ENCODE data around the gene CNPY1. TPM values are rescaled to one million over a fixed set of nuclear protein-coding genes. Genes with fewer than 3 reads are reported as not detected.

Gene CNPY1
- total and polyA plus RNA-seq, 9 of the 15 experiments (the other 6 are each of a cell fraction or from before 2014, with no cell fraction given) = not detected

DNA sequence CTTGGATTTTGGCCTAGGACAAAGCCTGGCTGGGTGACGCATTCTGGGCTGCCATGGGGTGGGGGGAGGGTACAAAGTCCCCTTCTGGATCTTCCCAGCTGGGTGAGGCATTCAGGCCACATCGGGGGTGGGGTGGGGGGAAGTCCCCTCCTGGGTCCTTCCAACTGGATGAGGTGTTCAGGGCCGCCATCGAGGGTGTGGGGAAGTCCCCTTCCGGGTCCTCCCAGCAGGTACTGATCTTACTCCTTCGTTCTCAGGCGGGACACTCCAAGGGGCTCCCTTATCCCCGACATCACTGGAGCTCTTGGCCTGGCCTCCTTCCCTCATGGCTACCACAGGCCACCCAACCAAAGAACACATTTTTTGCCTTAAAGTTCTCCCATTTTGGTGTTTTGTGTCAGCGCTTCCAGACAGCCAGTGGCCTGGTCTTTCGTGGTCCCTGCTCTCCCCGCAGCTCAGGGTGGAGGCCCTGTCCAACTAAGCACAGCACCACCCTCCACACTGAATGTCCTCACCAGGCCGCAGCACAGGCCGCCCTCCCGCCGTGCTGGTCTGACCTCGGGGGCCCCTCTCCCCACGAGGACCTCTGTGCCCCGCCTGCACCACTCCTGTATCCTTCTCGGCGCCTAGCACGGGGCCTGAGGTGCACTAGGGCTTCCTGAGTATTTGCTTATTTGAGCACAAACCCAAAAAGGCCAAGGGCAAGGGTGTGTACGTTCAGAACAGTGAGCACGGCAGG is 49.9 kb downstream of the CNPY1 start:
- H4K20me1 ChIP-seq (replicated peaks; ENCODE audit: control insufficient read depth, insufficient read depth, low read length) = peaks cover 9% of the 10 kb centered on the region; the same call in 1 of the 2 replicates
- TF ChIP-seq, protein P1, sequence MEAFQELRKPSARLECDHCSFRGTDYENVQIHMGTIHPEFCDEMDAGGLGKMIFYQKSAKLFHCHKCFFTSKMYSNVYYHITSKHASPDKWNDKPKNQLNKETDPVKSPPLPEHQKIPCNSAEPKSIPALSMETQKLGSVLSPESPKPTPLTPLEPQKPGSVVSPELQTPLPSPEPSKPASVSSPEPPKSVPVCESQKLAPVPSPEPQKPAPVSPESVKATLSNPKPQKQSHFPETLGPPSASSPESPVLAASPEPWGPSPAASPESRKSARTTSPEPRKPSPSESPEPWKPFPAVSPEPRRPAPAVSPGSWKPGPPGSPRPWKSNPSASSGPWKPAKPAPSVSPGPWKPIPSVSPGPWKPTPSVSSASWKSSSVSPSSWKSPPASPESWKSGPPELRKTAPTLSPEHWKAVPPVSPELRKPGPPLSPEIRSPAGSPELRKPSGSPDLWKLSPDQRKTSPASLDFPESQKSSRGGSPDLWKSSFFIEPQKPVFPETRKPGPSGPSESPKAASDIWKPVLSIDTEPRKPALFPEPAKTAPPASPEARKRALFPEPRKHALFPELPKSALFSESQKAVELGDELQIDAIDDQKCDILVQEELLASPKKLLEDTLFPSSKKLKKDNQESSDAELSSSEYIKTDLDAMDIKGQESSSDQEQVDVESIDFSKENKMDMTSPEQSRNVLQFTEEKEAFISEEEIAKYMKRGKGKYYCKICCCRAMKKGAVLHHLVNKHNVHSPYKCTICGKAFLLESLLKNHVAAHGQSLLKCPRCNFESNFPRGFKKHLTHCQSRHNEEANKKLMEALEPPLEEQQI (IDR thresholded peaks at IDR 0.05) = no peak
- TF ChIP-seq ESRRA (IDR thresholded peaks at IDR 0.05; ENCODE audit: borderline replicate concordance, low read depth) = no peak
- no peak for TF ChIP-seq CBX5 (IDR thresholded peaks at IDR 0.05; ENCODE audit: borderline replicate concordance, low read depth)
- TF ChIP-seq TEAD1 (CRISPR knock-in tag; IDR thresholded peaks at IDR 0.05) = no peak
- no peak for TF ChIP-seq ZC3H4 (CRISPR knock-in tag; IDR thresholded peaks at IDR 0.05; ENCODE audit: borderline replicate concordance)
- TF ChIP-seq CBFB (CRISPR knock-in tag; IDR thresholded peaks at IDR 0.05) = no peak
- TF ChIP-seq ZNF197 (CRISPR knock-in tag; IDR thresholded peaks at IDR 0.05; ENCODE audit: low read depth) = no peak
- no peak for TF ChIP-seq EP400 (IDR thresholded peaks at IDR 0.05)
- no peak for TF ChIP-seq U2AF2 (optimal IDR thresholded peaks at IDR 0.05; ENCODE audit: low read depth, low read length)
- TF ChIP-seq, protein P2, sequence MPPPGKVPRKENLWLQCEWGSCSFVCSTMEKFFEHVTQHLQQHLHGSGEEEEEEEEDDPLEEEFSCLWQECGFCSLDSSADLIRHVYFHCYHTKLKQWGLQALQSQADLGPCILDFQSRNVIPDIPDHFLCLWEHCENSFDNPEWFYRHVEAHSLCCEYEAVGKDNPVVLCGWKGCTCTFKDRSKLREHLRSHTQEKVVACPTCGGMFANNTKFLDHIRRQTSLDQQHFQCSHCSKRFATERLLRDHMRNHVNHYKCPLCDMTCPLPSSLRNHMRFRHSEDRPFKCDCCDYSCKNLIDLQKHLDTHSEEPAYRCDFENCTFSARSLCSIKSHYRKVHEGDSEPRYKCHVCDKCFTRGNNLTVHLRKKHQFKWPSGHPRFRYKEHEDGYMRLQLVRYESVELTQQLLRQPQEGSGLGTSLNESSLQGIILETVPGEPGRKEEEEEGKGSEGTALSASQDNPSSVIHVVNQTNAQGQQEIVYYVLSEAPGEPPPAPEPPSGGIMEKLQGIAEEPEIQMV (tag; conservative IDR thresholded peaks at IDR 0.05; ENCODE audit: low read depth) = no peak
- no peak for TF ChIP-seq CAMTA2 (CRISPR knock-in tag; conservative IDR thresholded peaks at IDR 0.05)
- no peak for TF ChIP-seq CHD2 (IDR thresholded peaks at IDR 0.05; ENCODE audit: low read depth, low read length)
- TF ChIP-seq ZNF445 (CRISPR knock-in tag; IDR thresholded peaks at IDR 0.05; ENCODE audit: low read depth) = no peak
- no peak overlapping the region for H3K9ac ChIP-seq (ENCODE audit: insufficient read depth in 1 of 2, low read depth in 2 of 2, low read length in 2 of 2)
- H3K79me2 ChIP-seq (ENCODE audit: control insufficient read depth, insufficient read depth, low read length) = no peaks in the 10 kb centered on the region
- in situ Hi-C loops (cut with MboI) = no loop called here
- no peaks in the 10 kb centered on the region for H3K9me3 ChIP-seq (replicated peaks; ENCODE audit: control insufficient read depth, insufficient read depth, low read depth, low read length)
- H3K36me3 ChIP-seq (ENCODE audit: control insufficient read depth, insufficient read depth, low read length) = no peaks in the 10 kb centered on the region
- ChIA-PET CTCF (ENCODE audit: low intra/inter-chr PET ratio) (no interaction called here), POLR2A (interaction anchor here (0.6 kb wide), 1 partner anchor 584 kb away, joined by 3 read pairs; no protein-coding TSS in a partner anchor)
- no peak overlapping the region for H3K27ac ChIP-seq (ENCODE audit: extremely low read depth, low read depth, low read length)
- peaks cover 66% of the 10 kb centered on the region in 2 experiments for H3K27me3 ChIP-seq (ENCODE audit: control insufficient read depth in 2 of 2, insufficient read depth in 2 of 2, low read length in 2 of 2)
- no peak for ATAC-seq
- H3K4me3 ChIP-seq = no peak overlapping the region
- no peak for FAIRE-seq
- BruUV-seq (replicated peaks) = no TSS peak
- no peak overlapping the region for H2AFZ ChIP-seq (ENCODE audit: low read depth, low read length)
- no peak for DNase-seq (ENCODE audit: extremely low read depth in 1 of 4, low spot score in 3 of 4)
- 1% methylated on average over 22 of the region's 23 CpGs for WGBS (ENCODE audit: insufficient coverage, low coverage, missing lambda C conversion rate)
- H3K9me1 ChIP-seq (ENCODE audit: control insufficient read depth, insufficient read depth, low read length) = no peaks in the 10 kb centered on the region
- H3K4me1 ChIP-seq (replicated peaks in 1 of 2; ENCODE audit: control insufficient read depth in 2 of 2, insufficient read depth in 2 of 2, low read length in 2 of 2) = peaks cover 0 to 4% of the 10 kb centered on the region in 2 experiments; a peak in 1 of 5 replicates
- H3K4me2 ChIP-seq (ENCODE audit: insufficient read depth, low read length) = no peak overlapping the region
- intact Hi-C loops (cut with micrococcal nuclease) = no loop called here

All from K562 (cell line).